GM20000 (cell line): ENCODE results near the gene ATP11A.

Experiments used
- DNase-seq: peaks from one replicate; pipeline ENCODE4 v3.0.0; 2012; ENCODE audit warnings: low spot score
- CTCF ChIP-seq: IDR thresholded peaks from 2 replicates; pipeline ENCODE4 v1.5.1; 2012; ENCODE audit warnings: mild to moderate bottlenecking, control low read depth; ENCODE audit errors: extremely low read depth, missing control alignments

Gene ATP11A

GRCh38 chr13:112905619-112905989 is 215.8 kb downstream of the ATP11A start:
- DNase-seq, result no peak
- TF ChIP-seq CTCF, result no peak

GRCh38 chr13:112905990-112906641 is 216.3 kb downstream of the ATP11A start:
- TF ChIP-seq CTCF, result no peak
- DNase-seq, result no peak

GRCh38 chr13:112907286-112907685 is 217.4 kb downstream of the ATP11A start:
- TF ChIP-seq CTCF, result no peak
- DNase-seq, result no peak

GRCh38 chr13:112907871-112908331 is 218.1 kb downstream of the ATP11A start:
- TF ChIP-seq CTCF, result no peak
- DNase-seq, result no peak

GRCh38 chr13:112908342-112908741 is 218.5 kb downstream of the ATP11A start:
- no peak for TF ChIP-seq CTCF
- no peak for DNase-seq

- DNase-seq, result no peak
Measured at GRCh38 chr13:112910016-112910415, 220.2 kb downstream of the ATP11A start.

GRCh38 chr13:112910616-112911280 is 220.9 kb downstream of the ATP11A start:
- DNase-seq, result no peak

More at GRCh38 chr13:112910016-112910415, 220.2 kb downstream of the ATP11A start:
- TF ChIP-seq CTCF, result no peak

More at GRCh38 chr13:112910616-112911280, 220.9 kb downstream of the ATP11A start:
- no peak for TF ChIP-seq CTCF
